MM.1S (cell line): ENCODE results near the gene ECT2.

ENCODE experiments used
- DNase-seq: peaks from one replicate; pipeline ENCODE4 v3.0.0-alpha.2; 2015
- H2AFZ ChIP-seq: fragments of 300-600 bp; sonication (generic); 2 replicates; pipeline ENCODE4 v1.6.0; 2016; ENCODE audit warnings: antibody characterized with exemption, low read length
- H3F3A ChIP-seq: fragments of 300-600 bp; sonication (generic); 2 replicates; pipeline ENCODE4 v1.6.1; 2016; ENCODE audit warnings: mild to moderate bottlenecking, antibody characterized with exemption, low read length, moderate library complexity, mixed read lengths; ENCODE audit not compliant: insufficient read depth
- H3K27ac ChIP-seq: fragments of 300-600 bp; sonication (generic); 2 replicates; pipeline ENCODE4 v1.5.1; 2016; ENCODE audit warnings: mild to moderate bottlenecking, low read length
- H3K27me3 ChIP-seq: fragments of 300-600 bp; sonication (generic); replicated peaks from 2 replicates; pipeline ENCODE4 v1.6.0; 2016; ENCODE audit warnings: low read length; ENCODE audit not compliant: insufficient read depth
- H3K36me3 ChIP-seq: fragments of 300-600 bp; sonication (generic); replicated peaks from 2 replicates; pipeline ENCODE4 v1.6.1; 2016; ENCODE audit warnings: mild to moderate bottlenecking, low read length, mixed read lengths; ENCODE audit not compliant: insufficient read depth
- H3K4me1 ChIP-seq: fragments of 300-600 bp; sonication (generic); 2 replicates; pipeline ENCODE4 v1.6.1; 2016; ENCODE audit warnings: low read length, mixed read lengths
- H3K4me2 ChIP-seq: fragments of 300-600 bp; sonication (generic); 2 replicates; pipeline ENCODE4 v1.6.0; 2016; ENCODE audit warnings: low read depth, low read length
- H3K4me3 ChIP-seq: fragments of 300-600 bp; sonication (generic); 2 replicates; pipeline ENCODE4 v1.5.1; 2016; ENCODE audit warnings: low read length, mixed read lengths
- H3K79me2 ChIP-seq: fragments of 300-600 bp; sonication (generic); 2 replicates; pipeline ENCODE4 v1.6.1; 2016; ENCODE audit warnings: mixed run types, low read length, mixed read lengths
- H3K9ac ChIP-seq: fragments of 300-600 bp; sonication (generic); 2 replicates; pipeline ENCODE4 v1.6.1; 2016; ENCODE audit warnings: low read length, mixed read lengths
- H3K9me2 ChIP-seq: fragments of 300-600 bp; sonication (generic); replicated peaks from 2 replicates; pipeline ENCODE4 v1.6.1; 2016; ENCODE audit warnings: mild to moderate bottlenecking, low read length, mixed read lengths; ENCODE audit not compliant: insufficient read depth
- H3K9me3 ChIP-seq: fragments of 300-600 bp; sonication (generic); replicated peaks from 2 replicates; pipeline ENCODE4 v1.6.1; 2016; ENCODE audit warnings: mild to moderate bottlenecking, low read length, mixed read lengths; ENCODE audit not compliant: insufficient read depth
- H4K20me1 ChIP-seq: fragments of 300-600 bp; sonication (generic); 2 replicates; pipeline ENCODE4 v1.6.1; 2016; ENCODE audit warnings: mild to moderate bottlenecking, low read length, moderate library complexity, mixed read lengths; ENCODE audit not compliant: insufficient read depth
- CTCF ChIP-seq: fragments of 300-600 bp; sonication (generic); IDR thresholded peaks from 2 replicates; pipeline ENCODE4 v1.5.1; 2016; ENCODE audit warnings: antibody characterized with exemption, low read length, mixed read lengths
- EZH2 ChIP-seq: fragments of 300-600 bp; sonication (generic); optimal IDR thresholded peaks from 2 replicates; pipeline ENCODE3; 2017; ENCODE audit warnings: low read depth, mild to moderate bottlenecking, antibody characterized with exemption, low read length, mixed read lengths
- EZH2phosphoT487 ChIP-seq: fragments of 300-600 bp; sonication (generic); IDR thresholded peaks from 2 replicates; pipeline ENCODE4 v1.6.1; 2018; ENCODE audit warnings: antibody characterized with exemption, low read length

The ECT2 gene

GRCh38 chr3:172832983-172833382 lies 82.5 kb downstream of the ECT2 start:
- TF ChIP-seq EZH2phosphoT487 (no peak), EZH2 (no peak), CTCF (no peak)
- no peak for DNase-seq

GRCh38 chr3:172836390-172836997 lies 86.0 kb downstream of the ECT2 start:
- H3K4me2 ChIP-seq: no peak overlapping the region
- TF ChIP-seq EZH2phosphoT487 (no peak), EZH2 (no peak), CTCF (peak; percentile 66)
- H3K27ac ChIP-seq: no peak overlapping the region
- no peaks in the 10 kb centered on the region for H3K36me3 ChIP-seq
- no peaks in the 10 kb centered on the region for H4K20me1 ChIP-seq
- no peaks in the 10 kb centered on the region for H3K9me3 ChIP-seq
- no peaks in the 10 kb centered on the region for H3K9me2 ChIP-seq
- DNase-seq: peak; percentile 29
- H3F3A ChIP-seq: no peaks in the 10 kb centered on the region
- H3K4me1 ChIP-seq: no peaks in the 10 kb centered on the region
- no peaks in the 10 kb centered on the region for H3K27me3 ChIP-seq
- no peaks in the 10 kb centered on the region for H3K79me2 ChIP-seq
- H3K9ac ChIP-seq: no peak overlapping the region
- H3K4me3 ChIP-seq: no peak overlapping the region
- no peak overlapping the region for H2AFZ ChIP-seq

More at GRCh38 chr3:172832983-172833382, 82.5 kb downstream of the ECT2 start:
- Histone ChIP-seq H3K9me2 (no peaks in the 10 kb centered on the region), H3K36me3 (no peaks in the 10 kb centered on the region), H3K9ac (no peak overlapping the region), H3K4me2 (no peak overlapping the region), H3F3A (no peaks in the 10 kb centered on the region), H3K27me3 (no peaks in the 10 kb centered on the region), H3K9me3 (no peaks in the 10 kb centered on the region), H2AFZ (no peak overlapping the region), H3K27ac (no peak overlapping the region), H4K20me1 (no peaks in the 10 kb centered on the region), H3K4me1 (no peaks in the 10 kb centered on the region), H3K79me2 (no peaks in the 10 kb centered on the region), H3K4me3 (no peak overlapping the region)

- no peaks in the 10 kb centered on the region for H3K36me3 ChIP-seq
- no peaks in the 10 kb centered on the region for H4K20me1 ChIP-seq
- H3K4me1 ChIP-seq: no peaks in the 10 kb centered on the region
- no peak overlapping the region for H3K4me2 ChIP-seq
- H3K27ac ChIP-seq: no peak overlapping the region
- no peaks in the 10 kb centered on the region for H3K9me2 ChIP-seq
- no peaks in the 10 kb centered on the region for H3K27me3 ChIP-seq
- no peak for DNase-seq
- H3K4me3 ChIP-seq: no peak overlapping the region
- no peaks in the 10 kb centered on the region for H3K79me2 ChIP-seq
- no peaks in the 10 kb centered on the region for H3K9me3 ChIP-seq
- H3F3A ChIP-seq: no peaks in the 10 kb centered on the region
- no peak overlapping the region for H3K9ac ChIP-seq
- TF ChIP-seq EZH2 (no peak), CTCF (no peak), EZH2phosphoT487 (no peak)
- no peak overlapping the region for H2AFZ ChIP-seq
These were observed 89.2 kb downstream of the ECT2 start for GRCh38 chr3:172839679-172840078.
